Activated naive CD4-positive, alpha-beta T cell treated with anti-CD3 and anti-CD28 coated beads, Interleukin-2, amount 50 U/mL, for 16 hours (primary cell): ENCODE results near the gene ORC4.

Source experiments
- DNase-seq: peaks from one replicate; pipeline ENCODE4 v3.0.0-alpha.2; 2020

Gene ORC4

GRCh38 chr2:147927053-147927588, 93.4 kb downstream of the ORC4 start:
- DNase-seq = no peak

GRCh38 chr2:147925886-147926285, 94.7 kb downstream of the ORC4 start:
- DNase-seq = no peak

GRCh38 chr2:147924647-147925046, 95.9 kb downstream of the ORC4 start:
- DNase-seq = no peak

GRCh38 chr2:147923846-147924245, 96.7 kb downstream of the ORC4 start:
- no peak for DNase-seq

- no peak for DNase-seq
Observed at GRCh38 chr2:147917161-147917560, 103.4 kb downstream of the ORC4 start.

GRCh38 chr2:147916723-147917122, 103.8 kb downstream of the ORC4 start:
- no peak for DNase-seq

GRCh38 chr2:147916067-147916466, 104.5 kb downstream of the ORC4 start:
- DNase-seq = no peak

GRCh38 chr2:147913701-147914480, 106.6 kb downstream of the ORC4 start:
- no peak for DNase-seq

- peak; percentile 11 for DNase-seq
Observed at GRCh38 chr2:147910990-147911473, 109.5 kb downstream of the ORC4 start.

- DNase-seq = no peak
Observed at GRCh38 chr2:147909178-147909577, 111.4 kb downstream of the ORC4 start.

GRCh38 chr2:147904051-147904450, 116.5 kb downstream of the ORC4 start:
- no peak for DNase-seq

- no peak for DNase-seq
Observed at GRCh38 chr2:147888680-147889079, 131.9 kb downstream of the ORC4 start.

GRCh38 chr2:147886136-147886535, 134.4 kb downstream of the ORC4 start:
- no peak for DNase-seq

GRCh38 chr2:147884830-147885229, 135.7 kb downstream of the ORC4 start:
- no peak for DNase-seq

- DNase-seq = no peak
Observed at GRCh38 chr2:147882631-147883030, 137.9 kb downstream of the ORC4 start.
